Measurements from ENCODE around the gene ITGA6. TPM values are rescaled to one million over a fixed set of nuclear protein-coding genes. Genes with fewer than 3 reads are reported as not detected.
A peak's percentile ranks its signal among the peaks of the same experiment; 100 is the strongest.

The ITGA6 gene
- total RNA-seq, 2 experiments from 2014 or later = 7.8 to 7.9 TPM

DNA sequence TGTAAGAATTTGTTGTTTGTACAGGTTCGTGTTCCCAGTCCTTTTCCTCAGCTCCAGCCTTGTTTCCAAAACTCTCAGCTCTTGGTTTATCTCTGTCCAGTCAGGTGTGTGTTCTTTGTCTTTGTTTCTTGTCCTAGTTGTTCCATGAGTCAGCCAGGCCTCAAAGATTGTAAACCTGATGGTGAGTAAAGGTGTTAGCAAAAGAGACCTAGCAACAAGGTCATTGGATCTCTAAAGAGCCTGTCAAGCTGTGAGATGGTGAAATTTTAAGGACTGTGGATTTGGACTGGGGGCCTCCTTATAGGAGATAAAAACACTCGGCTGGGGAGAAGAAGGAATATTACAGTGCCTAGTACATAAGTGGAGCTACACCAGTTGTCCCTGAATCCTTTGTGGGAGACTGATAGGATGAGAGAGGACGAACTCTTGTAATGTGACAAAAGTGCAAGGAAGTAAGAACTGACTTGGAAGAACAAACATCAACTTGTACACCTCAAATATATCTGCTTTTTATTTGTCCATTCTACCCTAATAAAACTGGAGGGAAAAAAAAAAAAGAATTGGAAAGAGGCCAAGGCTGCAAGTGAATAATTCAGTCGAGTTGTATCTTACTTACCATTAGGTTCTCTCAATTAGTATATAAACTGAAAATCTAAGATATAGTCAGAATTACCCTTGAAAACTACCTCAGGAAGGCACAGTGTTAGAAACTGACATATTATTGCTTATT, 37.2 kb downstream of the ITGA6 start:
- Mint-ChIP-seq H3K4me1 (peaks cover 72% of the 10 kb centered on the region), H3K9me3 (ENCODE audit: low read depth) (no peaks in the 10 kb centered on the region), H3K27me3 (no peaks in the 10 kb centered on the region), H3K36me3 (ENCODE audit: low read depth) (peaks cover 6% of the 10 kb centered on the region), H3K27ac (peak overlapping the region; percentile 65), H3K4me3 (no peak overlapping the region)
- intact Hi-C loops (cut with DNase I, micrococcal nuclease) = loop anchor here (1.0 to 10.0 kb wide), 16 partner anchors 130 to 890 kb away; partner anchors contain the start of genes DYNC1I2 (in 1 of the 2), HAT1 (in 1 of the 2) and METAP1D (in 1 of the 2)
- POLR2A ChIA-PET = no interaction called here
- no peak for DNase-seq
- CTCF ChIA-PET = interaction anchor here (0.7 to 15.3 kb wide), 12 partner anchors 9 to 292 kb away, joined by 3 to 405 read pairs (median 4); partner anchors contain the start of gene ITGA6
- ATAC-seq = no peak

DNA sequence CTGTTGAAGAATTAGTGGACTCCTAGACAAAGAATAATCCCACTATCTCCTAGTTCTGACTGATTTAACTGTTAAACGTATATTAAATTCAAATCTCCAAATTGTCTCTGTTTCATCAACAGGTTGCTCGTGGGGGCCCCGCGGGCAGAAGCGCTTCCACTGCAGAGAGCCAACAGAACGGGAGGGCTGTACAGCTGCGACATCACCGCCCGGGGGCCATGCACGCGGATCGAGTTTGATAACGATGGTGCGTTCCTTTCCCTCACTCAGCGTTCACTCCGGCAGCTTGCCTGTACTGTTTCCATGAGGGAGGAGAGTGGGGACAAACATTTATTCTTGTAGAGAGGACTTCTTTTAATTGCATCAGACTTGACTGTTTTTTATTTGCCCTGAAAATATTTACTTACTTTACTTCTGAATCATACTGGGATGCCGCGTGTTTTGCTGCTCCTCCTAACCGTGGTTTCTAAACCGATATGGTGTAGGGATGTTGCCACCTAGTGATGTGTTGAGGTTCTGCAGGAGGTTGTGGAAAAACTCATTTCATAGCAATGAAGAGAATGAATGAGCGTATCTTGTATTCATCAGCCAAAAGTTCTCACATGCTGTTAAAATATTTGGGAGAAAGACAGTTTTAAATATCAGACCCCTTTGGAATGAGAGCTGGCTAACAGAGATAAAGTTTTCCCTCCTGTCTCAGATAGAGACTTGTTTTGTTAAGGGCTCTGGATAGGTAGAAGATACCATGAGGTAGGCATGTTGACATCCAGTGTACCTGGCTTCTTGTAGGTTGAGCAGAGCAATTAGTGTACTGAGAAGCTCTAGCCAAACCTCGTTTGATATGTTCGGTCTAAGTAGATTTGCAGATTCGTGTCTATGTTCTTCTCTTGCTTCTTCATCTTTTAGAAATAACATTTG, 38.3 kb downstream of the ITGA6 start:
- Mint-ChIP-seq H3K36me3 (ENCODE audit: low read depth) (peaks cover 6% of the 10 kb centered on the region), H3K27me3 (no peaks in the 10 kb centered on the region), H3K4me3 (peak overlapping the region; percentile 11), H3K27ac (peak overlapping the region; percentile 60), H3K9me3 (ENCODE audit: low read depth) (no peaks in the 10 kb centered on the region), H3K4me1 (peaks cover 62% of the 10 kb centered on the region)
- intact Hi-C loops (cut with DNase I, micrococcal nuclease) = loop anchor here (1.0 to 10.0 kb wide), 14 partner anchors 131 to 891 kb away; partner anchors contain the start of genes DYNC1I2 (in 1 of the 2), HAT1 (in 1 of the 2) and METAP1D (in 1 of the 2)
- DNase-seq = peak; percentile 85
- peak; percentile 47 for ATAC-seq
- CTCF ChIA-PET = interaction anchor here (0.6 to 15.3 kb wide), 22 partner anchors 7 to 762 kb away, joined by 3 to 405 read pairs (median 4); partner anchors contain the start of gene ITGA6
- POLR2A ChIA-PET = interaction anchor here (0.5 kb wide), 1 partner anchor 20 kb away, joined by 3 read pairs; no protein-coding TSS in a partner anchor

DNA sequence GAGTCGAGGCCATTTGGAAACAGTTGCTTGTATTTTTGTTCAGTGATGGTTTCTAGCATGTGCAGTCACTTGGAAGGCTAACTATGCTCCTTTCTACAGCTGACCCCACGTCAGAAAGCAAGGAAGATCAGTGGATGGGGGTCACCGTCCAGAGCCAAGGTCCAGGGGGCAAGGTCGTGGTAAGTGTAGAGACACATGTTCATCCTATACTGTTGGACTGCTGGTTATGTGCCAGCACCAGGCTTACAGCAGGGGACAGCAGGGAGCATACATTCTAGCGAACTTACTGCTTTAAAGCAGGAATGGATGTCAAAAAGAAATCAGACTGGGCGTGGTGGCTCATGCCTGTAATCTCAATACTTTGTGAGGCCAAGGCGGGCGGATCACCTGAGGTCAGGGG, 40.0 kb downstream of the ITGA6 start:
- Mint-ChIP-seq H3K4me1 (peaks cover 60% of the 10 kb centered on the region), H3K4me3 (no peak overlapping the region), H3K9me3 (ENCODE audit: low read depth) (no peaks in the 10 kb centered on the region), H3K27ac (peak overlapping the region; percentile 25), H3K36me3 (ENCODE audit: low read depth) (peaks cover 11% of the 10 kb centered on the region), H3K27me3 (no peaks in the 10 kb centered on the region)
- DNase-seq (peak; percentile 34), ATAC-seq (no peak)
- intact Hi-C loops (cut with DNase I, micrococcal nuclease) = loop anchor here (5.0 to 10.0 kb wide), 6 partner anchors 133 to 893 kb away; partner anchors contain the start of genes DYNC1I2 (in 1 of the 2), HAT1 (in 1 of the 2) and METAP1D (in 1 of the 2)
- POLR2A ChIA-PET = no interaction called here
- CTCF ChIA-PET = interaction anchor here (1.2 to 15.3 kb wide), 12 partner anchors 9 to 365 kb away, joined by 3 to 405 read pairs (median 8); partner anchors contain the start of genes DLX2 and ITGA6

DNA sequence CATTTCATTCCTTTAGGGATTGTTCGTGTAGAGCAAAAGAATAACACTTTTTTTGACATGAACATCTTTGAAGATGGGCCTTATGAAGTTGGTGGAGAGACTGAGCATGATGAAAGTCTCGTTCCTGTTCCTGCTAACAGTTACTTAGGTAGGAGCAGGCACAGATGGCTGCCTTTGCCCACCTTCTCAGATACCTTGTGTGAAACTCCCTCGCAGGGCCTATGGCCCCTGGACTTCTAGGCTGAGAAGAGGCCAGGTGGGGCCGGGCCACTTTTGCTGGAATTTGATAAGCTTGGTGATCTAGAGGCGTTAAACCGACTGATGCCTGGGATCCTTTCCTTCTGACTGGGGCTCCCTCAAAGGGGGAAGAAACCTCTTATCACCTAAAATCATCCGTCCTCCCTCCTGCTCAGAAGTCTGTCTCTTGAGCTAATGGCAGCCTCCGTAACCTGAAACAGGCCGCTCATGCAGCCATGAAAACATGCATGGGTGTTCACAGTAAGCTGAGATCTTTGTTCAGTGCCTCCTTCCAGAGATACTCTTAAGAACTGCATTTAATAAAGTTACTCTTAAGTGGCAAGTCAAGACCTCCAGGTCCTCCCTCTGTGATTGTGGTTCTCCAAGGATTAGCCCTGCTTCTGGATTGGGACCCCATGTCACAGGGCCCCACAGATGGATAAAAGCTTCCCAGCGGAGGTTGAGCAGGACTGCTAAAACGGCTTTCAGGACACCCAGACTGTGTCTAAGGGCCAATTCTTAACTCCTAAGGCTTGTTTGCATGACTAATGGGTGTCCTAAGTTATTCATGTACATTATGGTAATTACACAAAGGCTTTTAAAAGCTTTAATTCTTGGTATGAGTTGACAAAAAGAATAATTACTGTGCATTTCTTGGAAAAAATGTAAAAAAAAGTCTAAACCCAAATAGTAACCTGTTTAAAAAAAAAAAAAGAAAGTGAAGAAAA, 43.9 kb downstream of the ITGA6 start:
- no peaks in the 10 kb centered on the region for H3K9me3 Mint-ChIP-seq (ENCODE audit: low read depth)
- intact Hi-C loops (cut with DNase I, micrococcal nuclease) = no loop called here

DNA sequence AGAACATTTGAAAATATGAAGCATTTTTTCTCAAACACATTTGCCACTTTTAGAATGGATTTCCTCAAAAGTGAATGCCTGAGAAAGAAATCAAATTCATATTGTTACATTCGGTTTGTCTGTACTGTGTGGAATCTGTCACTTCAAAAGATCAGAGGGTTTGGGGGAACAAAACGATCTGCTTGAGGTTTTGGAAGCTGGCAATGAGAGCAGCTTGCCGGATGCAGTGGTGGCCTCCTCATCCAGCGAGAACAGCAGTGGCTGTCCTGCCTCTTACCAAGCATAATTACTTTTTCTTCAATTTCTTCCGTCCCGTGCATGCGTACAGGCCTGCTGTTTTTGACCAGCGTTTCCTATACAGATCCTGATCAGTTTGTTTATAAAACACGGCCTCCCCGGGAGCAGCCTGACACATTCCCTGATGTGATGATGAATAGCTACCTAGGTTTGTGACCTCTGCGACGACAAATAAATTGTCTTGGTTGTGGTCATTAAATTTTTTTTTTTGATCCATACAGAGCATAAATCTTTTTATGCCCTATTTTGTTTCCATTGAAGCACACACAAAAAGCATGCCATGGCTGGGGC, 45.2 kb downstream of the ITGA6 start:
- peak; percentile 90 for ATAC-seq
- Mint-ChIP-seq H3K27me3 (no peaks in the 10 kb centered on the region), H3K27ac (peak overlapping the region; percentile 44), H3K9me3 (ENCODE audit: low read depth) (no peaks in the 10 kb centered on the region), H3K36me3 (ENCODE audit: low read depth) (peaks cover 12% of the 10 kb centered on the region), H3K4me3 (no peak overlapping the region), H3K4me1 (peaks cover 34% of the 10 kb centered on the region)
- ChIA-PET POLR2A (no interaction called here), CTCF (interaction anchor here (1.0 to 4.1 kb wide), 5 partner anchors 8 to 316 kb away, joined by 3 to 24 read pairs (median 7); no protein-coding TSS in a partner anchor)
- intact Hi-C loops (cut with DNase I, micrococcal nuclease) = no loop called here
- peak; percentile 46 for DNase-seq

More for the DNA sequence above, 43.9 kb downstream of the ITGA6 start:
- ChIA-PET CTCF (interaction anchor here (0.6 to 4.1 kb wide), 5 partner anchors 10 to 61 kb away, joined by 3 to 24 read pairs (median 3); no protein-coding TSS in a partner anchor), POLR2A (no interaction called here)
- Mint-ChIP-seq H3K27me3 (no peaks in the 10 kb centered on the region), H3K4me1 (peaks cover 40% of the 10 kb centered on the region), H3K36me3 (ENCODE audit: low read depth) (peaks cover 13% of the 10 kb centered on the region), H3K4me3 (no peak overlapping the region), H3K27ac (no peak overlapping the region)
- ATAC-seq = no peak
- no peak for DNase-seq

DNA sequence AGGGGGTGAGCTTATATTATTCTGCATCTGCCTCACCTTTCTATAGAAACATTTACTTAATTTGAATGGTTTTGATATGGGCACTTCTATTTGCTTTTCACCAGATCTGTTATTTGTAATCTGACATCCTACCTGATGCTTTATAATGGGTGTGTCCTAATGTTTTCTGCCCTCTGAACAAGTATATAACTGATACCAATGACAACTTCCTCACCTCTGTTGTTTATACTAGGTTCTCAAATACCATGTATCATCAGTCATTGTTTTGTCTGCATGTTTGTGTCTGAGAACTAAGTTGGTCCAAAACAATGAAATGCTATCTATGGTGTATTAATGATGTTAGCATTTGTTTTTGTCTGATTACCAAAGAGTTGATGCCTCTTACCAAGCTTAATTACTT, 45.8 kb downstream of the ITGA6 start:
- H3K36me3 Mint-ChIP-seq (ENCODE audit: low read depth) = peaks cover 13% of the 10 kb centered on the region
- intact Hi-C loops (cut with DNase I, micrococcal nuclease) = no loop called here

DNA sequence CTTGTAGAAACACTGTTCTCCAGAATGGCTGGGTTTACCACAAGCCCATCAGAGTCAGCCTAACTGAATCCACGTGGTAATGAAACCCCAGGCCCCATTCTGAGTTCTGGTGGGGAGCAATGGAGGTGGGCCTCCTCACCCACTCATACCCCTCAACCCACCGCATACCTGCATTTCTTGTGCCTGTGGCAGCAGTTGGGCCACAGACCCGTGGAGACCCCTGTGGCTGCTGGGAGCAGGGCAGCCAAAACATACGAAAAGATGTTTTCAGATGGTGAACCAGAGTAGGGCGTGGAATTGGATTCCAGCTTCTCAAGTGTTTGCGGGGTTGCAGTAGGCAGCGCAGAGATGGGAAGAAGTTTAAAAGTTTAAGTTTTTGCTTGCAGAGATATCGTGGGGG, 51.0 kb downstream of the ITGA6 start:
- H3K4me3 Mint-ChIP-seq = no peak overlapping the region
- intact Hi-C loops (cut with DNase I, micrococcal nuclease) = no loop called here
- ATAC-seq = no peak
- peaks cover 11% of the 10 kb centered on the region for H3K36me3 Mint-ChIP-seq (ENCODE audit: low read depth)
- ChIA-PET CTCF (interaction anchor here (3.4 kb wide), 1 partner anchor 12 kb away, joined by 14 read pairs; no protein-coding TSS in a partner anchor), POLR2A (interaction anchor here (0.6 kb wide), 1 partner anchor 447 kb away, joined by 5 read pairs; no protein-coding TSS in a partner anchor)
- H3K4me1 Mint-ChIP-seq = peaks cover 38% of the 10 kb centered on the region
- DNase-seq = no peak
- no peaks in the 10 kb centered on the region for H3K9me3 Mint-ChIP-seq (ENCODE audit: low read depth)
- no peaks in the 10 kb centered on the region for H3K27me3 Mint-ChIP-seq
- H3K27ac Mint-ChIP-seq = no peak overlapping the region

More for the DNA sequence above, 45.8 kb downstream of the ITGA6 start:
- ChIA-PET CTCF (interaction anchor here (1.0 to 4.1 kb wide), 8 partner anchors 9 to 376 kb away, joined by 3 to 24 read pairs (median 4); no protein-coding TSS in a partner anchor), POLR2A (no interaction called here)
- Mint-ChIP-seq H3K9me3 (ENCODE audit: low read depth) (no peaks in the 10 kb centered on the region), H3K4me3 (no peak overlapping the region), H3K4me1 (peaks cover 34% of the 10 kb centered on the region), H3K27me3 (no peaks in the 10 kb centered on the region), H3K27ac (no peak overlapping the region)
- DNase-seq (no peak), ATAC-seq (no peak)

DNA sequence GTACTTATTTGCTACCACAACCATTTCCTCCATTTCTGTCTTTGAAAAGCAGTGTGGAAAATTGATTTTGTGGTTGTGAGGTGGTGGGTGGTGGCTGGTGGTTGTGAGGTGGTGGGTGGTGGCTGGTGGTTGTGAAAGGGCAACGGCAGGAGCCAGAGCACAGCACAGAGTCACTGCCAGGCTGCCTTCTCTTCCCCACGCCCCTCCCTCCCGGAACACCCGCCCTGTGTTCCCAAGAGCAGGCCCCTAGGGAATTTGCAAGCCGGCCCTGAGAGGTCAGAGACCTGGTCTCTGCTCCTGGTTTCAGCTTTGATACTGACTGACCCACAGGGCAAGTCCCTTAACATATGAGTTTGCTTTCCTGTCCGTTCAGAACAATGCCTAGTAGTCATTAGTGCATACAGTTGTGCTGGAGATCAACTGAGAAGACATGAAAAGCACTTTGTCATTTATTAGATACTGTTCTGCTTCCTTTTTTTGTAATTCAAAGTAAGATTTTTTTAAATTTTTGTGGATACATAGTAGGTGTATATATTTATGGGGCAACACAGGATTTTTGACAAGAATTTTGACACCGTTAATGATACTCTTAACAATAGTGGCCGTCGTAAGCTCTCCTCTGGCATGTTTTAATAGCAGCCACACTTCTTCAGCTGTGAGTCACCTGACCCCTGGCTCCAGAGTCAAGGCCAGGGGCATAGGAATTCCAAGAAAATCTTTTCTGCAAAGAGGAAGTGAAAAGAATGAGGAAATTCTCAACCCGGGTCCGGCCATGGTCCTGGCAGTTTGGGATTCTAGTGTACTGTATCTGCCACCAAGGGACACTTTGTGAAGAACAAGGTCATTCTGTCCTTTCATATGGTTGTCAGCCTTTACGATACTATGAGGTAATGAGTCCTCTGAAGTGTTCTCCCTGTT, 53.2 kb downstream of the ITGA6 start:
- DNase-seq = peak; percentile 41
- CTCF ChIA-PET = interaction anchor here (1.9 to 4.2 kb wide), 2 partner anchors 14 to 19 kb away, joined by 11 to 27 read pairs; no protein-coding TSS in a partner anchor
- ATAC-seq = peak; percentile 57
- Mint-ChIP-seq H3K4me3 (no peak overlapping the region), H3K27me3 (no peaks in the 10 kb centered on the region), H3K27ac (peak overlapping the region; percentile 26), H3K9me3 (ENCODE audit: low read depth) (no peaks in the 10 kb centered on the region), H3K4me1 (peaks cover 43% of the 10 kb centered on the region), H3K36me3 (ENCODE audit: low read depth) (peaks cover 13% of the 10 kb centered on the region)
- intact Hi-C loops (cut with DNase I, micrococcal nuclease) = loop anchor here (5.0 to 10.0 kb wide), 3 partner anchors 214 to 778 kb away; no protein-coding TSS in a partner anchor
- POLR2A ChIA-PET = no interaction called here

All from activated CD4-positive, alpha-beta T cell treated with anti-CD3 and anti-CD28 coated beads for 36 hours (primary cell).